ENCODE data around the gene CCPG1.
"Not testable (repeated sequence)": the region's sequence is repeated elsewhere in the genome, so short reads cannot be mapped to it uniquely, and the experiment has no call there.

Gene CCPG1

GRCh38 chr15:55408012-55408928, at the start of gene CCPG1, which contains the start of gene PIERCE2:
TSS of gene CCPG1 (minus strand) at chr15:55408359. CDS start at chr15:55389424, 18,935 bp downstream.
TSS of gene PIERCE2 (plus strand) at chr15:55408495. CDS start at chr15:55408769, 274 bp downstream.
- peak; percentile 74 to 83 (median 78) for DNase-seq (ENCODE audit: low read depth in 3 of 3)

- no peak for DNase-seq (ENCODE audit: low read depth in 3 of 3)
Observed at GRCh38 chr15:55457401-55458022, 49.4 kb upstream of the CCPG1 start.

DNA sequence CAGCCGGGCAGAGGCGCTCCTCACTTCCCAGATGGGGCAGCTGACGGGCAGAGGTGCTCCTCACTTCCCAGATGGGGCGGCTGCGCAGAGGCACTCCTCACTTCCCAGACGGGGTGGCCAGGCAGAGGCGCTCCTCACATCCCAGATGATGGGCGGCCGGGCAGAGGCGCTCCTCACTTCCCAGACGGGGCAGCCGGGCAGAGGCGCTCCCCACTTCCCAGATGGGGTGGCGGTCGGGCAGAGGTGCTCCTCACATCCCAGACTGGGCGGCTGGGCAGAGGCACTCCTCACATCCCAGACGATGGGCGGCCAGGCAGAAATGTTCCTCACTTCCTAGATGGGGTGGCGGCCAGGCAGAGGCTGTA, 38.9 kb upstream of the CCPG1 start:
- DNase-seq (ENCODE audit: low read depth in 3 of 3) = not testable (repeated sequence)

DNA sequence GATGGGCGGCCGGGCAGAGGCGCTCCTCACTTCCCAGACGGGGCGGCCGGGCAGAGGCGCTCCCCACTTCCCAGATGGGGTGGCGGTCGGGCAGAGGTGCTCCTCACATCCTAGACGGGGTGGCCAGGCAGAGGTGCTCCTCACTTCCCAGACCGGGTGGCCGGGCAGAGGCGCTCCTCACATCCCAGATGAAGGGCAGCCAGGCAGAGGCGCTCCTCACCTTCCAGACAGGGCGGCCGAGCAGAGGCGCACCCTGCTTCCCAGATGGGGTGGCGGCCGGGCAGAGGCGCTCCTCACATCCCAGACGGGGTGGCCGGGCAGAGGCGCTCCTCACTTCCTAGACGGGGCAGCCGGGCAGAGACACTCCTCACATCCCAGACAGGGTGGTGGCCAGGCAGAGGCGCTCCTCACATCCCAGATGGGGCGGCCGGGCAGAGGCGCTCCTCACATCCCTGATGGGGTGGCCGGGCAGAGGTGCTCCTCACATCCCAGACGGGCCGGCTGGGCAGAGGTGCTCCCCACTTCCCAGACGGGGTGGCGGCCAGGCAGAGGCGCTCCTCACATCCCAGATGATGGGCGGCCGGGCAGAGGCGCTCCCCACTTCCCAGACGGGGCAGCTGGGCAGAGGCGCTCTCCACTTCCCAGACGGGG, 38.3 kb upstream of the CCPG1 start:
- DNase-seq (ENCODE audit: low read depth in 3 of 3) = not testable (repeated sequence)

DNA sequence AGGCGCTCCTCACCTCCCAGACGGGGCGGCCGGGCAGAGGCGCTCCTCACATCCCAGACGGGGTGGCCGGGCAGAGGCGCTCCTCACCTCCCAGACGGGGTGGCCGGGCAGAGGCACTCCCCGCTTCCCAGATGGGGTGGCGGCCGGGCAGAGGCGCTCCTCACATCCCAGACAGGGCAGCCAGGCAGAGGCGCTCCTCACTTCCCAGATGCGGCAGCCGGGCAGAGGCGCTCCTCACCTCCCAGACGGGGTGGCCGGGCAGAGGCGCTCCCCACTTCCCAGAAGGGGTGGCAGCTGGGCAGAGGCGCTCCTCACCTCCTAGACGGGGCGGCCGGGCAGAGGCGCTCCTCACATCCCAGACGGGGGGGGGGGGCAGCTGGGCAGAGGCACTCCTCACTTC, 37.8 kb upstream of the CCPG1 start:
- not testable (repeated sequence) for DNase-seq (ENCODE audit: low read depth in 3 of 3)

- not testable (repeated sequence) for DNase-seq (ENCODE audit: low read depth in 3 of 3)
Observed at GRCh38 chr15:55443141-55443540, 35.0 kb upstream of the CCPG1 start.

DNA sequence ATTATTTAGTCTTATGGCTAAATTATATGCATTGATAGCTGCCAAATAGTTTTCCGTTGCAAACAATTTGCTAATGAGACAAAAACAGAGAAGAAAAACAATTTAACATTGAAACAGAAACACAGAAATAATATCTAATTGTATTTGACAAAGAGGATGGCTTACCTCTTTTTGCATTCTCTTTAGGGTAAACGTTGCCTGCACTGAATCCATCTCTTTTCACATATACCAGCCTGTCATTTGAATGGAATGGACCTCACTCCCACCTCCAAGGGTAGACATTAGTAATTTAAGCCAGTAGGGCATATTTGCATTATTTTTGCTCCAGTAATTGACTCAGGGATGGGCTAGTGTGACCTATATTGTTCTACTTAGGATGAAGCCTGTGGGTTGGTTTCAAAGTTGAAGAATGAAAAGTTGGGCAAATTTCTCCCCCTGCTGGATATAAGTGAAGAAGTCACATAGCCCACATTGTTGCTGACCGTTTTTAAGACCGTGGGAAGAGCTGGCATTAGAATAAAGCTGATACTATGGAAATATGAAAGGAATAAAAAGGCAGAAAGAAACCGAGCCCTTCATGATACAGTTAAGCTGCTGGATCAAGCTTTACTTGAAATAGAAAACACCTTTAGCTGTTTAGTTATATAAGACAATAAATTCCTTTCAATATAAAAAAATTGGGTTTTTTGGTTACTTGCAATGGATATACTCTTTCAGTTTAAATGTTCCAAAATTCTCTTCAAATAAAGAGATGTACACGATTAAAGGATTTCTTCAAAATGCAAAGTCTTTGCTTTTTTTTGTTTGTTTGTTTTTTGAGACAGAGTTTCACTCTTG, 27.0 kb upstream of the CCPG1 start:
- no peak for DNase-seq (ENCODE audit: low read depth in 3 of 3)

- no peak for DNase-seq (ENCODE audit: low read depth in 3 of 3)
Observed at GRCh38 chr15:55422089-55422488, 13.9 kb upstream of the CCPG1 start.

- no peak for DNase-seq (ENCODE audit: low read depth in 3 of 3)
Observed at GRCh38 chr15:55420171-55420866, 12.2 kb upstream of the CCPG1 start.

DNA sequence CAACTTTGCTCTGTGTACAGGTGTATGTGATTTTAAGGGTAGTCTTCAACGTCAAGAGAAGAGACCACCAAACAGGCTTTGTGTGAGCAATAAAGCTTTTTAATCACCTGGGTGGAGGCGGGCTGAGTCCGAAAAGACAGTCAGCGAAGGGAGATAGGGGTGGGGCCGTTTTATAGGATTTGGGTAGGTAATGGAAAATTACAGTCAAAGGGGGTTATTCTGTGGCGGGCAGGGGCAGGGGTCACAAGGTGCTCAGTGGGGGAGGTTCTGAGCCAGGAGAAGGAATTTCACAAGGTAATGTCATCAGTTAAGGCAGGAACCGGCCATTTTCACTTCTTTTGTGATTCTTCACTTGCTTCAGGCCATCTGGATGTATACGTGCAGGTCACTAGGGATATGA, 9.5 kb upstream of the CCPG1 start:
- DNase-seq (ENCODE audit: low read depth in 3 of 3) = not testable (repeated sequence)

- DNase-seq (ENCODE audit: low read depth in 3 of 3) = not testable (repeated sequence)
Observed at GRCh38 chr15:55408976-55409375, 817 bp upstream of the CCPG1 start.

- no peak for DNase-seq (ENCODE audit: low read depth in 3 of 3)
Observed at GRCh38 chr15:55407498-55408011, 604 bp downstream of the CCPG1 start.

DNA sequence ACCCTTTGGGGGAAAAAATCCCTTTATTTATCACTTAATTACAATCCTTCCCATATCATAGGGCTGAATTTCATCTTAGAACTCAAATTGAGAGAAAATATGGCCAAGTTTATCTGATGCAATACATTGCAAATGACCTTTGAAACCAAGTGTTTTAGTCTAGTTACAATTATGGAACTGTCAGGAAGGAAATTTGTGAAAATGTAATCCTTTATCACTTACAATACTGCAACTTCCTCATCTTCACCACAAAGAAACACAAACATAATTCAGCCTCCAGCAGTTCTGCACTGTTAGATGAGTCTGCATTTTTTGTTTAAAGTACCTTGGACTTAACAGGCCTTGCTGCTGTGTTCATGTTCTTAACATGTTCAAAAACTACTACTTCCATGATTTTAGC, 4.6 kb downstream of the CCPG1 start:
- no peak for DNase-seq (ENCODE audit: low read depth in 3 of 3)

- no peak for DNase-seq (ENCODE audit: low read depth in 3 of 3)
Observed at GRCh38 chr15:55402707-55403106, 5.5 kb downstream of the CCPG1 start.

DNA sequence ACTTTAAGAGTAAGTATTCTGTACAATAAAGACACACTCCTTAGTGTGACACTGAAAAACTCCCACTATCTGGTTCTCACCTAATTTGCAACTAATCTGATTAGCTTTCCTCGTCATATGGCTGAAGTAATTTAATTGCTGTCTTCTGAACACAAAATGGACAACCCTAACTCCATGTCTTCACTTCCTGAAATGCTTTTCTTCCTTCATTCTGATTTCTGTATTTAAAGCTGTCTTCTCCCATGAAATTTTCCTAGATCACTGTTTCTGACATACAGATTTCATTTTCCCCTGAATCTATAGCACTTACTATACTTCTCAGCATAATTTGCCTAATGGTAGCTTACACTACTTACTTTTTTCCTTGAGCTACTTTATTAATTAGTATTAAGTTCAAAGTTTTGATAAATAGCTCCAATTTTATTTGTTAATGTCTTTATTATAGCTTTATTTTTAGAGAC, 6.3 kb downstream of the CCPG1 start:
- no peak for DNase-seq (ENCODE audit: low read depth in 3 of 3)

- not testable (repeated sequence) for DNase-seq (ENCODE audit: low read depth in 3 of 3)
Observed at GRCh38 chr15:55400050-55400449, 8.1 kb downstream of the CCPG1 start.

- DNase-seq (ENCODE audit: low read depth in 3 of 3) = no peak
Observed at GRCh38 chr15:55398243-55398642, 9.9 kb downstream of the CCPG1 start.

GRCh38 chr15:55394694-55395093, 13.5 kb downstream of the CCPG1 start:
- no peak for DNase-seq (ENCODE audit: low read depth in 3 of 3)

- no peak for DNase-seq (ENCODE audit: low read depth in 3 of 3)
Observed at GRCh38 chr15:55389264-55389607, 18.9 kb downstream of the CCPG1 start.

DNA sequence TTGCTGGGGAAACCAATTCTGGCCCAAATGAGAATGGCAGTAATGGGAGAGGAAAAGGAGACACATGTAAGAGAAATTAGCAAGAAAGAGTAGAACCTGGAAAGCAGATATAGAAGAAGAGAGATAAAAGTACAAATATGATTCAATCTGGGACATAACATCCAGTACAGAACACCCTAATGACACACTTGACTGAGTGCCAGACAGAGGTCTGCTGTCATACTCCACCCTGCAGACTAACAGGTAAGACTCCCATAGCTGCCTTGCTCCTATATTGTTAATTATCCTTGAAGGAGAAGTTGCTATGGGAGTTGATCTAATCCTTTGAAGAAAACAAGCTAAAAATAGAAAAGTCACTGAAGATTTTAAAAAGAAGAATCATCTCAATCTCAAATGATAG, 21.1 kb downstream of the CCPG1 start:
- DNase-seq (ENCODE audit: low read depth in 3 of 3) = no peak

GRCh38 chr15:55383687-55384086, 24.5 kb downstream of the CCPG1 start:
- no peak for DNase-seq (ENCODE audit: low read depth in 3 of 3)
